NCI-H526 treated with DMSO at 0.1 percent for 48 hours (cell line): ENCODE data around the gene OTOP3.
"Not testable (repeated sequence)": the region's sequence is repeated elsewhere in the genome, so short reads cannot be mapped to it uniquely, and the experiment has no call there.

Experiments used
- DNase-seq: peaks from one replicate; lab custom pipeline; 2025; lab: John Stamatoyannopoulos, UW

OTOP3 gene, protein sequence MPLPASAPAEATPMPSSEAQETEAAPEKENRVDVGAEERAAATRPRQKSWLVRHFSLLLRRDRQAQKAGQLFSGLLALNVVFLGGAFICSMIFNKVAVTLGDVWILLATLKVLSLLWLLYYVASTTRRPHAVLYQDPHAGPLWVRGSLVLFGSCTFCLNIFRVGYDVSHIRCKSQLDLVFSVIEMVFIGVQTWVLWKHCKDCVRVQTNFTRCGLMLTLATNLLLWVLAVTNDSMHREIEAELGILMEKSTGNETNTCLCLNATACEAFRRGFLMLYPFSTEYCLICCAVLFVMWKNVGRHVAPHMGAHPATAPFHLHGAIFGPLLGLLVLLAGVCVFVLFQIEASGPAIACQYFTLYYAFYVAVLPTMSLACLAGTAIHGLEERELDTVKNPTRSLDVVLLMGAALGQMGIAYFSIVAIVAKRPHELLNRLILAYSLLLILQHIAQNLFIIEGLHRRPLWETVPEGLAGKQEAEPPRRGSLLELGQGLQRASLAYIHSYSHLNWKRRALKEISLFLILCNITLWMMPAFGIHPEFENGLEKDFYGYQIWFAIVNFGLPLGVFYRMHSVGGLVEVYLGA

DNA sequence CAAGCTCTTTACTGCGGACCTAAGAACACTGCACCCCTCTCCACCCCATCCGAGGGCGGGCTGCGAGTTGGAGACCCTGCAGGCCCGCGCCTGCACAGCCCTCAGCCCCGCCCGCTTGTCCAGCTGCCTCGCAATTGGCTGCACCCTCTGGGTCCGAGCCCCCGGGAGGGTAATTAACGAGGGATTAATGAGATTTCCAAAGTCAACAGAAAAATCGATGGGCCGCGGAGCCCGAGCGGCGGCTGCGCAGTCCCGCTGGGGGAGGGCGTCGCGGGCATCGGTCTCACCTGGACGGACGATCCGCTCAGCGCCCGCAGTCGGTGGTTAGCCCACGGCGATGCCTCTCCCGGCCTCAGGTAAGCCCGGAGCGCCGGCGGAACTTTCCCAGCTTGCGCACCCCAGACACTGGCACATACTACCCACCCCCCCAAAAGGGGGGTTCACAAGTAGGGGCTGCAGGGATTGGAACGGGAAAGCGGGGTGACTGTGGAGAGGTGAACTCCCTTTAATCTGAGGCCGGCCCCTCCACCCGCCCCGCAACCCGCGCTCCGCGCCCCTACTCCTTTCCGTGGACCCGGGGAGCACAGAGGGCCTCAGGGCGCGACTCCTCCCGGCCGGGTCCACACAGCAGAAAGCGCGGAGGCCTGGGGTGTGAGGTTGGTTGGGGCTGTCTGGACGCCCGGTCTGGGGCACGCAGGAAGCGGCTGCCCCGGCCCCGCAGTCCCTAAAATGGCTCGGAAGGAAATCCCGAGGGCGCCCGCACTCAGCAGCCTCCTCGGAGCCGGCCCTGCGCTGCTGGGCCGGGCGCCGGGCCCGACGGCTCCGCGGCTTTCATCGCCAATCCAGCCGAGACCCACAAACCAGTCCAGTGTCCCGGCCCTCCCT is at the start of gene OTOP3:
OTOP3 (plus strand) TSS at position 314 of the 885 bp plus-strand sequence; CDS start at position 338, 24 bp downstream.
- DNase-seq: no peak

DNA sequence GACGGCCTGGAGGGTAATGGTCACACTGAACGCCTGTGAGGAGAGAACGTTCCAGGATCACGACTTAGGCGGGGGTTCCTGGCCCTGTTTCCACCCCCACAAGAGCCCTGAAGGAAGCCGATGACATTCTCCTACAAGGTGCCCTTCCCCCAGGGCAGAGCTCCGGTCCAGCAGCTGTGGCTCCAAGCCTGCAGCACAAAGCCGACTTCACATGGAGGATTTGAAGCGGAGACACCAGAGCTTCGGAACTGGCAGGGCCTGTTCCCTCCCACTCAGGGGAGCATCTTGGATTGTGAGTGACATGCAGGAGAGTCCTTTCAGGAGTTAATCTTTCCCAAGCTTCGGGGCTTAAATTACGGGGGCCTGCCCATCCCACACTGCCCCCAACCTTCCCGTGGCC is 47.2 kb upstream of the OTOP3 start:
- no peak for DNase-seq

DNA sequence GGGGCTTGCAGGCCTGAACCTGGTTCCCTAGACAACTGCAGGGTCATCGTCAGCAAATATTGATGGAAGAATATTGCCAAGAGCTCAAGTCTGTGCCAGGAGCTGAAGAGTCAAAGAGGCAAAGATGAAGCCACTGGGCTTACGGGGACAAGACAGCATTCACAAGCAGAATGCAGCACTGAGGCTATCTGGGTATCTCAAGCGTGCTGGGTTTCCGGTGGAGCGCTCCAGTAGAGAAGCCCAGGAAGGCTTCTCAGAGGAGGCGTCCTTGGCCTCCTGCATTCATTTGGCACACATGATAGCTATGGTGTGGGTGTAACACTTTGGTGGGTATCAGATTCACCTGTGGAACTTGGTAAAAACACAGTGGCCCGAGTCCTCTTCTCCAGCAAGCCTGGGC is 45.1 kb upstream of the OTOP3 start:
- DNase-seq: no peak

DNA sequence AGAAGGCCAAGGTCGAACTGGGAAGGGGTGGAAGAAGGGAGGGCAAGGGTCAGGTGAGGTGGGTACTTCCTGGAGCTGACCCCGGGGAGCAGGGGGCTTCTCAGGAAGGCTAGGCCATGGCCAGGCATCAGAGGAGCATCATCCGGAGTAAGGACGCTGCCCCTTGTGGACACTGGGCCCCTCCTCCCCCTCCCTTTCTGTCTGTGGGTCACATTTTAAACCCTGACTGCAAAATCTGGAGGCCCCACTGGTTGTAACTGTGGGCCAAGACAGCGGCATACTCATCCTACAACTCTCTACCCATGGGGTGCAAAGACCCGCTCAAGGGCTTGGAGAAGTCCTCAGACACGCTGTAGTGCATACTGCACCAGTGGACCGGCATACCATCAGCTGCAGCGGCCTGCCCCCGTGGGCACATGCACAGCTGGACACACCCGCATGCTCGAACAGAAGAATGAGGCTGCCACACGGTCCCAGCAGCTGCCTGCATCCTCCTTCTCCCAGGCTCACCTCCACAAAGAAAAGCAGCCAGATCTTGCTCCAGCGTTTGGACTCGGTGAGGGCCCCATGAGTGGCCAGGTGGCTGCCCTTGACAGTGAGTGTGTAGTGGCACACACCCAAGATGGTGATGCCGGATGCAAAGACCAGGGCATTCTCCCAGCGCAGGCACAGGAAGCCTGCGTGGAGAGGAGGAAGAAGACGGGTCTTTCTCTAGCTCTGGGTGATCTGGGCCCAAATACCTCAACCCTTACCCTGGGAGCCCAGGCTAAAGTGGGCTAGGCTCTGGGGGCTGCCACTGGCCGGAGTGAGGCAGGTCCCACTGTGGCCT is 43.5 kb upstream of the OTOP3 start:
- DNase-seq: no peak

DNA sequence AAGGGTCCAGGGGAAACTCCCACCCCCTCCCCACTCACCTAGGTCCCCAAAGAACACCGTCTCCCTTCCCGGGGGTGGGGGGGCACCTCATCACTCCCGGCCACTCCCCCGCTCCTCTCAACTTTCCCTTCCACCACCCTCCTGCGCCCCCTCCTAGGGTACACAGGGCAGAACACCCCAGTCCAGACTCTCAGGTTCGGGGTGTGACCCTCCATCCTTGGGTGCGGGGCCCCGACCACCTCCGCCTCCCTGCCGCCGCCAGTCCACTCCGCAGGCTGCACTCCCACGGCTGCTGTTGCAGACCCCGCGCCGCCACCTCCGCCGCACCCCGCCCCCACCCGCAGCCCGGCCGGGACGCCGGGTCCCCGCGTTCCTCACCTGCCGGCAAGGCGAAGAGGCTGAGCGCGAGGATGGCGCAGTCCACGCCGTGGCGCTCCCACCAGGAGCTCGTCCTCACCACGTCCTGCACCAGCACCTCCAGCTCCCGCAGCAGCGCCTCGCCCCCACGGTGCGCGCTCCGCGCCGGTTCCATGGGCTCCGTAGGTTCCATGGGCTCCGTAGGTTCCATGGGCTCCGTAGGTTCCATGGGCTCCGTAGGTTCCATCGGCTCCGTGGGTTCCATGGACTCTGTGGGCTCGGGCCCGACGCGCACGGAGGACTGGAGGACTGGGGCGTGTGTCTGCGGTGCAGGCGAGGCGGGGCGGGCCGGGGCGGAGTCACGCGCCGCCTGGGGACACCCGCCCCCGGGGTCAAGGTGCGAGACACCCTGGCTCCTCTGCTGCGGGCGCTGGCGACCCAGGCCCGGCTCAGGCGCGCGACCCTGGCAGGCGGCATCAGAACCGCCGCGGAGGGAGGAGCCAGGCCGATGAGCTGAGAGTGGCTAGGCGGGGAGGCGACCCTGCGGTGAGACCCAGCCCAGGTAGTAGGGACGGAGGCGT is 42.5 kb upstream of the OTOP3 start, which contains the start of gene FADS6:
FADS6 (minus strand) TSS at position 660 of the 938 bp plus-strand sequence; CDS start at position 622, 38 bp downstream.
- DNase-seq: no peak

DNA sequence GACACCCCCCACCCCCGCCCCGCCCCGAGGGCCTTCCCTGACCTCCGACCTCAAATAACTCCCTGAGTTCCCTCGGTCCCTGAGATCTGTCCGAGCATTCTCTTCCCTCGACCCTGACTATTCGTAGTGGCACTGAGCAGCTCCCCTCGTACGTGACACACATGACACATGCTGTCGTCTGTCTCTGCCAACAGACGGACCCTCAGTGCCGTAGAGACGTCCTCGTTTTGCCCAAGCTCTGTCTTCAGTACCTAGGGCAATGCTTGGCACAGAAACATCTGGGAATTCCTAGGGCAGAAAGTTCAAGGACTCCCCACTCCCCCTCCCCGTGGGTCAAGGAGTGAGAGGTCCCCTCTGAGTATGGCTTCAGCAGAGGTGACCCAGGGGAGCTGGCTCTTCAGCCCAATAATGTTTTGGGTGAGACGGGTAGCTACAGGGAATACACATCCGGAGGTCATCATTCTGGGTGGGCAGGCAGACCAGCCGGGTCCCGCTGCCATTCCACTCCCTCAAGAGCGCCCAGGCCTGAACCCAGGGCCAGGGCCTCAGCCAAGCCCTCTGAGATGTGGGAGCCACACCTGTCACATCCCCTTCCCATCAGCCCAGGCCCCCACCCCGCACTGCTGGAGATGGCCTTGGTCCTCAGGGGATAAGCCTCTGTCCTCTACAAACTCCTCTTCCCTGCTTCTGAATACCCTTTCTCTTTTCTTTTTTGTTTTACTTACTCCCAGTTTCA is 41.6 kb upstream of the OTOP3 start:
- DNase-seq: no peak

DNA sequence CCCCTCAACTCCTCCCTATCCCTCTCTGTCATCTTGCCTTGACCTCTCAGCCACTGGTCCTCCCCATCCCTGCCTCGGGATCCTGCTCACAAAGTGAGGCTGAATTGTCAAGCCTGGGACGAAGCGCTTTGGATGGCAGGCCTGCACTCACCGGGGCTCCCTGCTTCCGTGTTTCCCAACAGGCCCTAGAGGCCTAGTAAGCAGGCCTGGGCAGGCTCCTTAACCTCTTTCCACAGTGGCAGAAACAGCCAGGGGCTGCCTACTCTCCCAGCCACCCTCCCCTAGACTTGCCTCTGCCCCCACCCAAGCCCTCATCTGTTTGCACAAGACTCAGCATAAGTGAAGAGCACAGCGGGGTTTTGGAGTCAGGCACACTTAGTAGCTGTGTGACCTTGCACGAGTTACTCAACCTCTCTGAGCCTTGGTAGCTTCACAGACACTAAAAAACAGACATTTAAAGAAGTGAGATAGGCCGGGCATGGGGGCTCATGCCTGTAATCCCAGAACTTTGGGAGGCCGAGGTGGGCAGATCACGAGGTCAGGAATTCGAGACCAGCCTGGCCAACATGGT is 37.2 kb upstream of the OTOP3 start:
- no peak for DNase-seq

DNA sequence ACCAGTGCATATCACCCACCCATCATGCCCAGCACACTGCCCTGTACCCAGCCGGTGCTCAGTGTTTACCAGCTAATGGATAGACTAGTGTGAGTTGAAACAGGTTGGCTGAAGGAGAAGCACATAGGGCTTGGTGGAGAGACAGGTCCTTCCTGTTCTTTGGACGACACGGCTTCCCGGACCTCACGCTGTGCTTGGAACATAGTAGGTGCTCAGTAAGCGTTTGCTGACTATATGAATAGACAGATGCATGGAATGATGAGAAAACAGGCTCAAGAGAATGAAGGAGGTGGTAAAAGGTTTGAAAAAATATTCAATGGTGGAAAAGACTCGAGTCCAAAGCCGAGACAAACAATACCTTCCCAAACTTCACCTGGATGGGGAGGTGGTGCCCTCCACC is 35.5 kb upstream of the OTOP3 start:
- no peak for DNase-seq

DNA sequence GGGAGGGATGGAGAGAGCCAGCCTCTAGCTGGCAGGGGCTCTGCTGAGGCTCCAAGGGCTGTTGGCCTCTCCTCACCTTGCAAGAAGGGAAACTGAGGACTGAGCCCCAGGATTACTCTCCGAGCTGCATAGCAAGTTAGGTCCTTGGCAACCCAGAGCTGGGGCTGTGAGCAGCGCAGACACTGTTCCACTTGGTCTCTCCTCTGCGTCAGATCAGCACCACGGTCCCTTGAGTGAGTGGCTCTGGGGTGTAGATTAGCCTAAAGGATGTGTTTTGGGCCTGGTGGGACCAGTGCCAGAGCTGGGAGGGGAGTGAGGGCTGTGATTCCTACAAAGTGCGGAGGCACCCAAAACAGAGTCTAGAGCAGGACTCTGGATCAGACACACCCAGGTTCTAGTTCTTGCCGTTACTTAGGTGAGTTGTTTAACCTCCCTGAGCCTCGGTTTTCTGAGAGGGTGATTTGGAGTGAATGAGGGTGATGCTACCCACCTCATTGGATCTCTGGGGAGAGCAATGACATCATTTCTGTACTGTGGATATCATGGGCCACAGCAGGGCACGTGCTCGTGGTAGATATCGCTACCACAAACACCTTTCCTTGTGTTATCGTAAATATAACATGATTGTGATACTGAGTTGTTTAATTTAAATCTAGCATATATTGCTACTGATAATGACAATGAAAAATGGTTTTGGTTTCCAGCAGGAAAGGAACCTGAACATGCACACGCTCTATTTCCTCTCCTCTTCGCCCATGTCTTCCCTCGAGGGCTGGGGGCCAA is 34.2 kb upstream of the OTOP3 start:
- DNase-seq: no peak

DNA sequence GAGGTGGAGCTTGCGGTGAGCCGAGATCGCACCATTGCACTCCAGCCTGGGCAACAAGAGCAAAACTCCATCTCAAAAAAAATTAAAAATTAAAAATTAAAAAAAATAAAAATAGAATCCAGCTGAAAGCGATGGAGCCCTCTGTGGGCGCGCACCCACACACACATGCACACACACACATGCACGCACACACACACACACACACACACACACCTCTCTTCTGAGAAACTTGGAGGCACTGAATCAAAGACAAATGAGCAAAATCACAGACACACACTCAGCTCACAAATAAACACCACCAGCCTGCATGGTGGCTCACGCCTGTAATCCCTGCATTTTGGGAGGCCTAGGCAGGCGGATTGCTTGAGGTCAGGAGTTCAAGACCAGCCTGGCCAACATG is 32.7 kb upstream of the OTOP3 start:
- no peak for DNase-seq

DNA sequence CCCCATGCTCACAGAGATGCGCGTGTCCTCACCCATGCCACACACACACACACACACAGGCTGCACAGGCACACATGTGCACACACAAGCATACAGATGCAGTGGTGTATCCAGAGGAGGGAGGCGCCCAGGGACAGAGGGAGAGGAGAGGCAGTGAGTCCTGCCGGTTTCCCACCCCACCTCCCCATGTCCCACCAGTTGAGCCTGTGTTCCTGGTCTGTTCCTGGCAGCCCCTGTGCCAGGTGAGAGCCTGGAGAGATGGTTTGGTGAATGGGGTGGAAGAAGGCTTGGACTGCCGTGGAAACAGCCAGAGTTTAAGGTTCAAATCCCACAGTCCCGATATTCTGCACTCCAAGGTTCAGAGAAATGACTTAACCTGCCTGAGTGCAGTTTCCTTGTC is 32.0 kb upstream of the OTOP3 start:
- no peak for DNase-seq

DNA sequence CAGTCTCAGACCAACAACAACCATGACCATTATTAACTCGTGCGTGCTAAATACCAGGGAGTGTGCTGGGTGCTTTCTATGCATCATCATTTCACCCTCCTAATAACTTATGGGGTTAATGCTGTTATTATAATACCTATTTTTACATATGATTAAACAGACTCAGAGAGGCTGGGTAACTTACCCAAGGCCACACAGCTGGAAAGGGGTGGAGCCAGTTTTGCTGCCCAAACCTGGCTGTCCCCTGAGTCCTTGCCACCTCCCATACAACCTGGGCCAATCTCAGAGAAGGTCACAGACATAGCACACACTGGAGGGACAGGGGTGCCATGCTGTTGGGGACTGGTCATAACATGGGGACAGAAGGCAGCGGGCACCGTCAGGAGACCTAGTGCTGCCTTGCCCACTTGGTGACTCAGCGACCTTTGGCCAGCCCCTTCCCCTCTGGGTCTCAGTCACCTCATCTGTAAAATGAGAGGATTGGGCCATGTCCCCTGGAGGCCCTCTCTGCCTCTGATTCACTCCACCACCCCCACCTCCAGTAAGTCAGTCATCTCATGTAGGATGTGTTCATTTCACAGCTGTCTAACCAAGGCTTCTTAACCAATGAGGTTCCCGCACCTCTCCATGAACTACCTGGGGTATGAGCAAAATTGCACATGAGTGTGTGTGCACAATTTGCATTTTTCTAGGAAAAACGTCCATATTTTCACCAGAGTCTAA is 30.9 kb upstream of the OTOP3 start:
- no peak for DNase-seq

DNA sequence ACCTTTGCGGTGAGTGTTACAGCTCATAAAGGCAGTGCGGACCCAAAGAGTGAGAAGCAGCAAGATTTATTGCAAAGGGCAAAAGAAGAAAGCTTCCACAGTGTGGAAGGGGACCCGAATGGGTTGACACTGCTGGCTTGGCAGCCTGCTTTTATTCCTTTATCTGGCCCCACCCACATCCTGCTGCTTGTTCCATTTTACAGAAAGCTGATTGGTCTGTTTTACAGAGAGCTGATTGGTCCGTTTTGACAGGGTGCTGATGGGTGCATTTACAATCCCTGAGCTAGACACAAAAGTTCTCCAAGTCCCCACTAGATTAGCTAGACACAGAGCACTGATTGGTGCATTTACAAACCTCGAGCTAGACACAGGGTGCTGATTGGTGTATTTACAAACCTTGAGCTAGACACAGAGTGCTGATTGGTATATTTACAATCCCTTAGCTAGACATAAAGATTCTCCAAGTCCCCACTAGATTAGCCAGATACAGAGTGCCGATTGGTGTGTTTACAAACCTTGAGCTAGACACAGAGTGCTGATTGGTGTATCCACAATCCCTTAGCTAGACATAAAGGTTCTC is 29.4 kb upstream of the OTOP3 start:
- not testable (repeated sequence) for DNase-seq

DNA sequence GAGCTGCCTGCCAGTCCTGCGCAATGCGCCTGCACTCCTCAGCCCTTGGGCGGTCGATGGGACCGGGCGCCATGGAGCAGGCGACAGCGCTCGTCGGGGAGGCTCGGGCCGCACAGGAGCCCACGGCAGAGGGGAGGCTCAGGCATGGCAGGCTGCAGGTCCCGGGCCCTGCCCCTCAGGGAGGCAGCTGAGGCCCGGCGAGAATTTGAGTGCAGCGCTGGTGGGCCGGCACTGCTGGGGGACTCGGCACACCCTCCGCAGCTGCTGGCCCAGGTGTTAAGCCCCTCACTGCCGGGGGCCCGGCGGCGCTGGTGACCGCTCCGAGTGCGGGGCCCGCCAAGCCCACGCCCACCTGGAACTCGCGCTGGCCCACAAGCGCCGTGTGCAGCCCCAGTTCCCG is 28.7 kb upstream of the OTOP3 start:
- DNase-seq: no peak

DNA sequence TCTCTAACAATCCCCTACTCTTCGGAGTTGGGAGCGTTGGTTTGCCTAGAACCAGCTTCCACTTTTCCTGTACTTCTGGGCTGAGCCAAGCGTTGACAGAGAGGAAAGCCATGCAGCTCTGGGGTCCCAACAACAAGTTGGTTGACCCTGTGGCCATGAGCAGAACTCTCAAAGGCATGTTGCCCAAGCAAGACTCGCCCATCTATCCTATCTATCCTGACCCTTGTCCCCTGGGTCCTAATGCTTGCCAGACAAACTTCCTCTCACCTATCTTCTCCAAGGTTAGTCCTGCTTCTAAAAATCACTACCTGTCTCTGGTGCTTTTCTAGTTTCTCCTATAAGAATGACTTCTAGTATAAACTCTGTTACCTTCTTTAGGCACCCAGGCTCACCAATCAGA is 26.6 kb upstream of the OTOP3 start:
- not testable (repeated sequence) for DNase-seq

DNA sequence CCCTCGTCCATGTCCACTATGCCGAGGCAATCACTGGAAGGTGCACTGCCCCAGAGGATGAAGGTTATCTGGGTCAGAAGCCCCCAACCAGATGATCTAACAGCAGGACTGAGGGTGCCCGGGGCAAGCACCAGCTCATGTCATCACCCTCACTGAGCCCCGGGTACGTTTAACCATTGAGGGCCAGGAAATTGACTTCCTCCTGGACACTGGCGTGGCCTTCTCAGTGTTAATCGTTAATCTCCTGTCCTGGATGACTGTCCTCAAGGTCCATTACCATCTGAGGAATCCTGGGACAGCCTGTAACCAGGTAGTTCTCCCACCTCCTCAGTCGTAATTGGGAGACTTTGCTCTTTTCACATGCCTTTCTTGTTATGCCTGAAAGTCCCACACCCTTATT is 24.3 kb upstream of the OTOP3 start:
- DNase-seq: not testable (repeated sequence)

DNA sequence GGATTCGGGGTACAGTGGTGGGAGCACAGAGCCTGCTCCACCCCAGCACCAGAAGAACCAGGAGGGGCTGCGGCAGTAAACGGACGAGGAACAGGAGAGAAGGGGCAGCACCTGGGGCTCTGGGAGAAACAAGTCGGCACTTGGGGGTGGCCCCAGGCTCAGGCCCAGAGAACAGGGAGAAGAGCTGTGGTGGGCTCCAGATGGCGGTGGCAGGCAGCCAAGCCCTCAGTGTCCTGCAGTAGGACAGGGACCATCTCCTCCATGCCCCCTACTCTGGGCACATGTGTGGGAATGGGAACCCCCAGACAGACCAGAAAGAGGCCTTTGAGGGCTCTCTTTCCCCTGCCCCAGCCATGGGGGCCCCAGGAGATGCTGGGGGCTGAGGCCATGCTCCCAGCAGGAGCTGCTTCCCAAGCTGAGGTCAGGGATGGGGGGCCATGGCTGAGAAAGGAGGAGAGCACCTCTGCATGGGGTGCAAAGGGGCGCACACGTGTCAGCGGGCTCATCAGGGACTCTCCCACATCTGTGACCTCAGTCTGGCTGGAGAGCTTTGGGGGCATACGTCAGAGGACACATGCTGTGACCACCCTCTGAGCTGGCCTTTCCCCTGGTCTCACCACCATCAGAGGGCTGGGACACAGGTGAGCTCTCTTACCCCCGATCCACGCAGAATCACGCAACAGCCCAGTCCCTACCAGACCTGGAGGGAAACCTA is 19.4 kb upstream of the OTOP3 start:
- no peak for DNase-seq
